HG03565 (cell line): Measurements from ENCODE around the gene EIF5.

Experiments used
- ATAC-seq: cut with Tn5 transposase; IDR thresholded peaks from one replicate; pipeline ENCODE4 v1.9.1; 2021; ENCODE audit warnings: mild to moderate bottlenecking, moderate library complexity; ENCODE audit not compliant: unreplicated experiment

The EIF5 gene

DNA sequence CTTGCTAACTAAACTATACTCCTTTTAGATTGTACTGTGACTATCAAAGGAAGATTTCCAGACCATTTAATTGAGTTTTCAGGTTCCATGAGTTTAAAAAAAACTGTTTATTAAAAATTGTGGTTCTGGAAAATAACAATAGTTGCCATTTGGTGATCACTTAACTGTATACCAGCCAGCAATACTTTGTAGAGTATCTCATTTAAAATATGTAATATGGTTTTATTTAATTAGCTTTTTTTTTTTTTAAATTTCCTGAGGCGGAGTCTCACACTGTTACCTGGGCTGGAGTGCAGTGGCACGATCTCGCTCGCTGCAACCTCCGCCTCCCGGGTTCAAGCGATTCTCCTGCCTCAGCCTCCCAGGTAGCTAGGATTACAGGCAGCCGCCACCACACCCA lies 58.5 kb downstream of the EIF5 start:
- ATAC-seq: no peak

DNA sequence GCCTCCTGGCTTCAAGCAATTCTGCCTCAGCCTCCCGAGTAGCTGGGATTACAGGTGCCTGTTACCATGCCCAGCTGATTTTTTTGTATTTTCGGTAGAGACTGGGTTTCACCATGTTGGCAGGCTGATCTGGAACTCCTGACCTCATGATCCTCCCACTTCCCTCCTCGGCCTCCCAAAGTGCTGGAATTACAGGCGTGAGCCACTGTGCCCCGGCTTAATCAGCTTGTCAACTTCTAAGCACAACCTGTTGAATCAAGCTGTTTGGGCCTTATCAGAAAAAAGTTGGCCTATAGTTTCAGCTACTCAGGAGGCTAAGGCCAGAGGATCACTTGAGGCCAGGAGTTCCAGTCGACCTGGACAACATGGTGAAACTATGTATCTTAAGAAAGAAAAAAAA lies 59.0 kb downstream of the EIF5 start:
- ATAC-seq: no peak

DNA sequence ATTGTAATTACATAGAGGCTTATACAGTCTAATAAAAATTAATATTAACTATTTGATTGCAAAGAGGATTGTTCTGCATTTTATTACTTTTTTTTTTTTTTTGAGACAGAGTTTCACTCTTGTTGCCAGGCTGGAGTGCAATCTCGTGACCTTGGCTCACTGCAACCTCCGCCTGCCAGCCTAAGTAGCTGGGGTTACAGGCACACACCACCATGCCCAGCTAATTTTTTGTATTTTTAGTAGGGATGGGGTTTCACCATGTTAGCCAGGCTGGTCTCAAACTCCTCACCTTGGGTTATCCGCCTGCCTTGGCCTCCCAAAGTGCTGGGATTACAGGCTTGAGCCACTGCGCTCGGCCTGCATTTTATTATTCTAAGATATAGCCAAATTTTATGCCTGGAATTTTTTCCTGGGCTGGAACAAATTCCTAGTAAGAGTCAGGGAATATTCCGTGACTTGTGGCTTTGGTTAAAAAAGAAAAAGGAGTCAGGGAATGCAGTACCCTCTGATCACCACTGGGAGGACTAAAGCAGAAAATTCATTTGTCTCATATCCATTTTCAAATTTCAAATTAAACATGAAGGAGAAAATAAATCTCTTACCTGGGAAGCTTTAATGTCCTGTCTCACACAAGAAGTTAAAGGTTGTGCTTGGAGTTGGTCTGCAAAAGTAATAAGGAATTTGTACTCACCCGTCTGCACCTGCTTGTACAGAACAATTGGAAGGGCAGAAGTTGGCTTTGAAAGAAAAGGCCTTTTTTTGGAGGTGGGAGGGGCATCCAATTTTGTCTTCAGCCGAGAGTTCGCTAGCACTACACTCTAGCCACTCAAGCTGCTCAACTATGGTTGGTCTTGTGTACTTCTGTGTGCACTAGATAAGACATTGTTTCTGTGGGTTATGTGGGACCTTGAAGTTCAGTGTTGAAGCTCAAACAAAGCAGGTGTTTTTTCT lies 59.9 kb downstream of the EIF5 start:
- ATAC-seq: no peak
